ENCODE results near the gene TRUB1. TPM values are rescaled to one million over a fixed set of nuclear protein-coding genes. Genes with fewer than 3 reads are reported as not detected.

Gene TRUB1
- total and polyA plus RNA-seq, 2 of the 4 experiments (the other 2 are of a cell fraction), result 9.1 to 17.9 TPM

DNA sequence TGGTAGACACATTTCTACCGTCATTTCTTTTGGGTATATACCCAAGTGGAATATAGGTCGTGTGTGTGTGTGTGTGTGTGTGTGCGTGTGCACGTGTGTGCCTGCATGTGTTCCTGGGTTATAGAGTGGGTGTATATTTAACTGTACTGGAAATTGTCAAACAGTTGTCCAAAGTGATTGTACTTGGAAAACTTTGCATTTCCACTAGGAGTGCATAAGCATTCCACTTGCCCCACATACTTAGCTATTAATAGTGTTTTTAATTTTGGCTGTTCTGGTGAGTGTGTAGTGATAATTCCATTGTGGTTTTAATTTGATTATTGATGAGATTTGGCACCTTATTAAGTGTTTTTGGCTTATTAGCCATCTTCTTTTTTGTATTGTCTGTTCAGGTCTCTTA, 25.9 kb downstream of the TRUB1 start:
- ATAC-seq (ENCODE audit: low read depth) (no peak), DNase-seq (no peak)
- Histone ChIP-seq H3K27ac (ENCODE audit: insufficient read depth, low read length) (no peak overlapping the region), H3K4me3 (ENCODE audit: insufficient read depth, low read depth, low read length) (no peak overlapping the region), H2AFZ (replicated peaks; ENCODE audit: low read length, poor library complexity) (no peak overlapping the region), H4K5ac (ENCODE audit: low read depth, low read length) (no peak overlapping the region), H3K9me3 (ENCODE audit: control insufficient read depth, insufficient read depth, low read length) (no peaks in the 10 kb centered on the region; the same call in 1 of the 2 replicates), H2AK5ac (ENCODE audit: low read depth, low read length) (no peak overlapping the region), H2BK120ac (ENCODE audit: low read depth, low read length) (no peak overlapping the region), H3K4me1 (ENCODE audit: control insufficient read depth, insufficient read depth, low read length) (no peaks in the 10 kb centered on the region), H2BK5ac (ENCODE audit: low read depth, low read length, poor library complexity, severe bottlenecking) (no peak overlapping the region), H4K20me1 (ENCODE audit: insufficient read depth, low read length) (no peaks in the 10 kb centered on the region; the same call in 1 of the 2 replicates), H3K23ac (ENCODE audit: low read depth, low read length) (no peak overlapping the region), H2BK20ac (ENCODE audit: low read depth, low read length) (no peak overlapping the region), H2BK15ac (ENCODE audit: low read depth, low read length) (no peak overlapping the region), H3K9ac (ENCODE audit: low read depth, low read length) (no peak overlapping the region), H3K9me1 (ENCODE audit: insufficient read depth, low read length) (no peaks in the 10 kb centered on the region; the same call in 1 of the 2 replicates), H3K14ac (replicated peaks; ENCODE audit: low read depth, low read length) (no peak overlapping the region), H4K8ac (ENCODE audit: low read depth in 2 of 2, low read length in 2 of 2) (no peak overlapping the region), H3K18ac (ENCODE audit: low read depth, low read length) (no peak overlapping the region), H3K79me1 (ENCODE audit: low read depth in 1 of 2, low read length in 2 of 2) (peaks cover 13 to 14% of the 10 kb centered on the region in 2 experiments), H4K91ac (ENCODE audit: insufficient read depth, low read depth, low read length) (no peak overlapping the region), H3K56ac (ENCODE audit: extremely low read depth, insufficient read depth, low read length) (no peak overlapping the region), H3K27me3 (ENCODE audit: control insufficient read depth, insufficient read depth, low read length) (no peaks in the 10 kb centered on the region), H3K36me3 (ENCODE audit: control insufficient read depth, insufficient read depth, low read length) (peaks cover 4% of the 10 kb centered on the region), H2AK9ac (replicated peaks; ENCODE audit: low read depth, low read length, poor library complexity) (no peak overlapping the region), H3K4ac (ENCODE audit: low read depth, low read length) (no peak overlapping the region), H3K4me2 (ENCODE audit: low read depth, low read length) (no peak overlapping the region)
- BruUV-seq (replicated peaks), result no TSS peak
- CTCF ChIA-PET, result no interaction called here
- TF ChIP-seq CHD1 (IDR thresholded peaks at IDR 0.05; ENCODE audit: low read depth, low read length), result no peak
- no peak for TF ChIP-seq MXI1 (IDR thresholded peaks at IDR 0.05; ENCODE audit: borderline replicate concordance, low read depth, low read length)
- no peak for TF ChIP-seq MAZ (IDR thresholded peaks at IDR 0.05; ENCODE audit: borderline replicate concordance, low read depth, low read length)
- TF ChIP-seq, protein P1, sequence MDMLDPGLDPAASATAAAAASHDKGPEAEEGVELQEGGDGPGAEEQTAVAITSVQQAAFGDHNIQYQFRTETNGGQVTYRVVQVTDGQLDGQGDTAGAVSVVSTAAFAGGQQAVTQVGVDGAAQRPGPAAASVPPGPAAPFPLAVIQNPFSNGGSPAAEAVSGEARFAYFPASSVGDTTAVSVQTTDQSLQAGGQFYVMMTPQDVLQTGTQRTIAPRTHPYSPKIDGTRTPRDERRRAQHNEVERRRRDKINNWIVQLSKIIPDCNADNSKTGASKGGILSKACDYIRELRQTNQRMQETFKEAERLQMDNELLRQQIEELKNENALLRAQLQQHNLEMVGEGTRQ (IDR thresholded peaks at IDR 0.05; ENCODE audit: low read depth, low read length), result no peak
- no peak for TF ChIP-seq RFX5 (IDR thresholded peaks at IDR 0.05; ENCODE audit: low read depth, low read length)
- TF ChIP-seq BHLHE40 (IDR thresholded peaks at IDR 0.05; ENCODE audit: low read depth, low read length), result no peak
- TF ChIP-seq, protein P2, sequence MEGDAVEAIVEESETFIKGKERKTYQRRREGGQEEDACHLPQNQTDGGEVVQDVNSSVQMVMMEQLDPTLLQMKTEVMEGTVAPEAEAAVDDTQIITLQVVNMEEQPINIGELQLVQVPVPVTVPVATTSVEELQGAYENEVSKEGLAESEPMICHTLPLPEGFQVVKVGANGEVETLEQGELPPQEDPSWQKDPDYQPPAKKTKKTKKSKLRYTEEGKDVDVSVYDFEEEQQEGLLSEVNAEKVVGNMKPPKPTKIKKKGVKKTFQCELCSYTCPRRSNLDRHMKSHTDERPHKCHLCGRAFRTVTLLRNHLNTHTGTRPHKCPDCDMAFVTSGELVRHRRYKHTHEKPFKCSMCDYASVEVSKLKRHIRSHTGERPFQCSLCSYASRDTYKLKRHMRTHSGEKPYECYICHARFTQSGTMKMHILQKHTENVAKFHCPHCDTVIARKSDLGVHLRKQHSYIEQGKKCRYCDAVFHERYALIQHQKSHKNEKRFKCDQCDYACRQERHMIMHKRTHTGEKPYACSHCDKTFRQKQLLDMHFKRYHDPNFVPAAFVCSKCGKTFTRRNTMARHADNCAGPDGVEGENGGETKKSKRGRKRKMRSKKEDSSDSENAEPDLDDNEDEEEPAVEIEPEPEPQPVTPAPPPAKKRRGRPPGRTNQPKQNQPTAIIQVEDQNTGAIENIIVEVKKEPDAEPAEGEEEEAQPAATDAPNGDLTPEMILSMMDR (conservative IDR thresholded peaks at IDR 0.05; ENCODE audit: low read depth, low read length), result no peak
- no peak for TF ChIP-seq FOS (IDR thresholded peaks at IDR 0.05; ENCODE audit: low read depth, low read length)
- TF ChIP-seq POLR2A (IDR thresholded peaks at IDR 0.05; ENCODE audit: low read depth, low read length), result no peak
- TF ChIP-seq RCOR1 (IDR thresholded peaks at IDR 0.05; ENCODE audit: insufficient replicate concordance, low read length), result no peak
- TF ChIP-seq, protein P3, sequence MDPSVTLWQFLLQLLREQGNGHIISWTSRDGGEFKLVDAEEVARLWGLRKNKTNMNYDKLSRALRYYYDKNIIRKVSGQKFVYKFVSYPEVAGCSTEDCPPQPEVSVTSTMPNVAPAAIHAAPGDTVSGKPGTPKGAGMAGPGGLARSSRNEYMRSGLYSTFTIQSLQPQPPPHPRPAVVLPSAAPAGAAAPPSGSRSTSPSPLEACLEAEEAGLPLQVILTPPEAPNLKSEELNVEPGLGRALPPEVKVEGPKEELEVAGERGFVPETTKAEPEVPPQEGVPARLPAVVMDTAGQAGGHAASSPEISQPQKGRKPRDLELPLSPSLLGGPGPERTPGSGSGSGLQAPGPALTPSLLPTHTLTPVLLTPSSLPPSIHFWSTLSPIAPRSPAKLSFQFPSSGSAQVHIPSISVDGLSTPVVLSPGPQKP (IDR thresholded peaks at IDR 0.05; ENCODE audit: borderline replicate concordance, low read depth, low read length), result no peak
- no peak for TF ChIP-seq SMC3 (IDR thresholded peaks at IDR 0.05; ENCODE audit: low read depth, low read length)
- no peak for TF ChIP-seq MAFK (IDR thresholded peaks at IDR 0.05; ENCODE audit: low read depth, low read length)
- TF ChIP-seq RAD21 (IDR thresholded peaks at IDR 0.05; ENCODE audit: low read length), result no peak
- no peak for TF ChIP-seq CEBPB (IDR thresholded peaks at IDR 0.05; ENCODE audit: low read depth, low read length)
- no peak for TF ChIP-seq NFE2L2 (IDR thresholded peaks at IDR 0.05; ENCODE audit: low read depth, low read length)
- intact Hi-C loops (cut with micrococcal nuclease) (no loop called here), in situ Hi-C loops (cut with MboI; ENCODE audit: low sequenced_read_pairs) (no loop called here), dilution Hi-C loops (cut with HindIII; ENCODE audit: low sequenced_read_pairs, unreplicated experiment) (no loop called here)
- WGBS, 2 experiments (ENCODE audit: extremely low coverage in 2 of 2, insufficient read length in 1 of 2), result no CpG with 5 or more reads among the region's 4 CpGs
- POLR2A ChIA-PET (ENCODE audit: unreplicated experiment), result no interaction called here
